Transverse colon (tissue), 4 donors: ENCODE data around the gene SIX5. TPM values are rescaled to one million over a fixed set of nuclear protein-coding genes. Genes with fewer than 3 reads are reported as not detected.

Source experiments
- DNase-seq: peaks from one replicate; pipeline ENCODE4 v3.0.0-alpha.2; 2019
- H3K27ac ChIP-seq, 4 donors: fragments of 200-600 bp; sonication (generic); 2 replicates each; pipeline ENCODE4 v1.5.1; 2016 to 2018; ENCODE audit warnings: inconsistent platforms in 4 of 4
- H3K27me3 ChIP-seq: fragments of 200-600 bp; sonication (generic); 2 replicates; pipeline ENCODE4 v1.5.1; 2017; ENCODE audit warnings: inconsistent platforms
- H3K36me3 ChIP-seq, 4 donors: fragments of 200-600 bp; sonication (generic); 2 replicates each; pipeline ENCODE4 v1.5.1; 2017 to 2019; ENCODE audit warnings: inconsistent platforms in 4 of 4
- H3K4me1 ChIP-seq, 4 donors: fragments of 200-600 bp; sonication (generic); 2 replicates each; pipeline ENCODE4 v1.5.1; 2017 to 2020; ENCODE audit warnings: inconsistent platforms in 4 of 4
- H3K4me3 ChIP-seq, 4 donors: fragments of 200-600 bp; sonication (generic); 1 replicate in 1 of 4; 2 replicates in 3 of 4; pipeline versions ENCODE4 v1.5.1 to v1.6.1; 2017 to 2019; ENCODE audit warnings: inconsistent platforms in 4 of 4
- H3K9me3 ChIP-seq, 2 donors: fragments of 200-600 bp; sonication (generic); 2 replicates each; pipeline ENCODE4 v1.5.1; 2017 to 2019; ENCODE audit warnings: inconsistent platforms in 2 of 2
- EP300 ChIP-seq: sonication (generic); formaldehyde crosslinking; IDR thresholded peaks from one replicate; pipeline ENCODE4 v1.6.1; 2017; ENCODE audit warnings: antibody characterized with exemption, low read depth
- POLR2A ChIP-seq: fragments of 450-650 bp; IDR thresholded peaks from one replicate; pipeline ENCODE4 v1.6.1; 2016; ENCODE audit warnings: antibody characterized with exemption, mild to moderate bottlenecking, moderate library complexity
- POLR2AphosphoS5 ChIP-seq, 3 donors: sonication (generic); formaldehyde crosslinking; IDR thresholded peaks; one replicate each; pipeline ENCODE4 v1.6.1; 2016; ENCODE audit warnings: antibody characterized with exemption in 3 of 3
- WGBS, 2 donors: methylation state at CpG; one replicate each; pipeline ENCODE4 v1.1.5; 2018; ENCODE audit warnings: low coverage in 1 of 2; 5-methylcytosine and 5-hydroxymethylcytosine counted together
- in situ Hi-C, 4 donors: fragments of 200-750 bp; cut with MboI; loops; one replicate each; pipeline versions ENCODE4 v1.15.0 to v1.15.1; 2017; ENCODE audit warnings: low sequenced_read_pairs in 3 of 4, low pct_ligation_motif_present in 1 of 4, low pct_unique_long_range_greater_than_20kb in 1 of 4
- intact Hi-C: fragments of 100-400 bp; cut with DNase I; formaldehyde crosslinking; loops from one replicate; pipeline ENCODE4 v1.15.1; 2023; ENCODE audit warnings: low total_unique reads
- total RNA-seq, 4 donors: library from RNA; depleted of rRNA; stranded (reverse); fragments of >200 nt; gene quantifications; one replicate each; pipeline ENCODE4 v1.1.0, GENCODE V29; 2016
- TF ChIP-seq, protein P1 (sequence below), 5 experiments: fragments of 200-600 bp in 3 of 5; fragments of 450-650 bp in 2 of 5; sonication (generic) in 3 of 5; IDR thresholded peaks; 1 replicate in 2 of 5; 2 replicates in 3 of 5; pipeline ENCODE4 v1.5.1; 2016 to 2017; ENCODE audit warnings: antibody characterized with exemption in 5 of 5, inconsistent platforms in 3 of 5, mild to moderate bottlenecking in 2 of 5, moderate library complexity in 1 of 5

SIX5 gene
- total RNA-seq, 4 donors from 2014 or later, result 6.7 to 40.4 (median 9.7) TPM

DNA sequence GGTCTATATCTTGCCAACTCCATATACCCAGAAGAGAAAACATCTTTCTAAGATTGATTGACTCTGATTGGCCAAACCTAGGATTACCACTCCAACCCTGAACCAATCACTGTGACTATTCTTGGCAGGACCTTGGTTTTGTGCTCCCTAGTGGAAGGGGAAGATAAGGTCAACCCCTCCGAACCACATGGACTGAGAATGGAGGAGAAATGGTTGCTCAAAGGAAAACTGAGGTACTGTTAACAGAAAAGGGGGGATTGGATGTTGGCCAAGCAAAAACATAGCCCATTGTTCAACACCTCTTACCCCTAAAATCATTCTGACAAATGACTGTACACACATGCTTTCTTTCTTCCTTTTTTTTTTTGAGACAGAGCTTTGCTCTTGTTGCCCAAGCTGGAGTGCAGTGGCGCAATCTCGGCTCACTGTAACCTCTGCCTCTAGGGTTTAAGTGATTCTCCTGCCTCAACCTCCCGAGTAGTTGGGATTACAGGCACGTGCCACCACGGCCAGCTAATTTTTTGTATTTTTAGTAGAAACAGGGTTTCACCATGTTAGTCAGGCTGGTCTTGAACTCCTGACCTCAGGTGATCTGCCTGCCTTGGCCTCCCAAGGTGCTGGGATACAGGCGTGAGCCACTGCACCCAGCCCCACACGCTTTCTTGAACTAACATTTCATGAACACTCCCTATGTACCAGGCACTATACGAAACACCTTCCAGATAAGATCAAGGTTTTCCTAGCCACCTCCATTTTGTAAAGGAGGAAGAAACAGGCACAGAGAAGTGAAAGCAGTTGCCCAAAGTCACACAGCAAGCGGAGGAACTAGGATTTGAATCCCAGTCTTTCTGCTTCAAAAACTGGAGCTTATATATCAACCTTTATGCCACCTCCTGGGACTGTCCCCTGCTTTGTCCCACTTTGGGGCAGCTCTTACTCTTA is 29.3 kb downstream of the SIX5 start:
- H3K9me3 ChIP-seq, result no peaks in the 10 kb centered on the region
- no peaks in the 10 kb centered on the region for H3K4me1 ChIP-seq
- WGBS, 2 donors, result 86% methylated on average over 10 of the region's 10 CpGs; no CpG with 5 or more reads in 1 of the 2 donors
- H3K27ac ChIP-seq, result no peak overlapping the region
- TF ChIP-seq POLR2AphosphoS5 (IDR thresholded peaks at IDR 0.05) (no peak), EP300 (no peak), POLR2A (no peak)
- TF ChIP-seq, protein P1, sequence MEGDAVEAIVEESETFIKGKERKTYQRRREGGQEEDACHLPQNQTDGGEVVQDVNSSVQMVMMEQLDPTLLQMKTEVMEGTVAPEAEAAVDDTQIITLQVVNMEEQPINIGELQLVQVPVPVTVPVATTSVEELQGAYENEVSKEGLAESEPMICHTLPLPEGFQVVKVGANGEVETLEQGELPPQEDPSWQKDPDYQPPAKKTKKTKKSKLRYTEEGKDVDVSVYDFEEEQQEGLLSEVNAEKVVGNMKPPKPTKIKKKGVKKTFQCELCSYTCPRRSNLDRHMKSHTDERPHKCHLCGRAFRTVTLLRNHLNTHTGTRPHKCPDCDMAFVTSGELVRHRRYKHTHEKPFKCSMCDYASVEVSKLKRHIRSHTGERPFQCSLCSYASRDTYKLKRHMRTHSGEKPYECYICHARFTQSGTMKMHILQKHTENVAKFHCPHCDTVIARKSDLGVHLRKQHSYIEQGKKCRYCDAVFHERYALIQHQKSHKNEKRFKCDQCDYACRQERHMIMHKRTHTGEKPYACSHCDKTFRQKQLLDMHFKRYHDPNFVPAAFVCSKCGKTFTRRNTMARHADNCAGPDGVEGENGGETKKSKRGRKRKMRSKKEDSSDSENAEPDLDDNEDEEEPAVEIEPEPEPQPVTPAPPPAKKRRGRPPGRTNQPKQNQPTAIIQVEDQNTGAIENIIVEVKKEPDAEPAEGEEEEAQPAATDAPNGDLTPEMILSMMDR (IDR thresholded peaks at IDR 0.05), result no peak
- no peaks in the 10 kb centered on the region for H3K36me3 ChIP-seq
- in situ Hi-C loops, result no loop called here
- H3K27me3 ChIP-seq, result no peaks in the 10 kb centered on the region
- no peak overlapping the region for H3K4me3 ChIP-seq
- no peak for DNase-seq
- intact Hi-C loops, result no loop called here

DNA sequence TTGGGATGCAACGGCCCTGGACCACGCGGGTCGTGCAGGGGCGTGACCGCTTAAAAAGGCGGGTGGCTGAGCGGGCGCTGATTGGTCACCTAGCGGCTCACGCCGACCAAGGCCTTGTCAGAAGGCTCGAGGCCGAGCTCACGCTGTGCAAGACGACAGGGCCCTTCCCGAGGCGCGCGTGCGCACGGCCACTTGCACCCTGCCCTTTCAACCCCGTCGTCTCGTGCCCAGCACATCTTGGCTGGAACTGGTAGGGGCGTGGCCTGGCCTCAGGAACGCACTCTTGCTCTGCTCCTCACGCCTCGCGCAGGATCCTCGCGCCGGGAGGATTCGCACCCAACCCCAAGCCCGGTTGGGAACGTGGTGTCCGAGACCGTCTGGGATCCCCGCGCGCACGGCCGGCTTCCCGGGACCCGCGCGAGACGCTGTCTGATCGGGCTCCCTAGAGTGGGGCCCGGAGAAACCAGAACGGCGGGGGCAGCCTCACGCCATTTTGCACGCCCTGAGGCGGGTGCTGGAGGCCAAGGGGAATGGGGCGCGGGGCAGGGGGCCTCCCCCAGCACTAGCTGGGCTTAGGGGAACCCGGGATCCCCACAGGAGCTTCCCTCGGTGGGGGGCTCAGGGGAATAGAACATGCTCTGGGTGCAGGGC is 35.8 kb downstream of the SIX5 start, which contains the start of gene MEIOSIN:
MEIOSIN (plus strand) TSS at position 280 of the 651 bp plus-strand sequence. CDS start 1,938 bp downstream, outside the sequence.
- in situ Hi-C loops (no loop called here), intact Hi-C loops (no loop called here)
- Histone ChIP-seq H3K27ac (no peak within 1 kb of the TSS), H3K9me3 (no peaks in the 10 kb centered on the region), H3K4me3 (no peak within 1 kb of the TSS), H3K27me3 (no peaks in the 10 kb centered on the region), H3K4me1 (peaks cover 6 to 20% (median 14%) of the 10 kb centered on the region in 4 donors), H3K36me3 (no peaks in the 10 kb centered on the region)
- 95% methylated on average over 59 of the region's 59 CpGs; no CpG with 5 or more reads in 1 of the 2 donors for WGBS, 2 donors
- DNase-seq, result peak; percentile 9
- TF ChIP-seq, protein P1 (IDR thresholded peaks at IDR 0.05), result no peak

DNA sequence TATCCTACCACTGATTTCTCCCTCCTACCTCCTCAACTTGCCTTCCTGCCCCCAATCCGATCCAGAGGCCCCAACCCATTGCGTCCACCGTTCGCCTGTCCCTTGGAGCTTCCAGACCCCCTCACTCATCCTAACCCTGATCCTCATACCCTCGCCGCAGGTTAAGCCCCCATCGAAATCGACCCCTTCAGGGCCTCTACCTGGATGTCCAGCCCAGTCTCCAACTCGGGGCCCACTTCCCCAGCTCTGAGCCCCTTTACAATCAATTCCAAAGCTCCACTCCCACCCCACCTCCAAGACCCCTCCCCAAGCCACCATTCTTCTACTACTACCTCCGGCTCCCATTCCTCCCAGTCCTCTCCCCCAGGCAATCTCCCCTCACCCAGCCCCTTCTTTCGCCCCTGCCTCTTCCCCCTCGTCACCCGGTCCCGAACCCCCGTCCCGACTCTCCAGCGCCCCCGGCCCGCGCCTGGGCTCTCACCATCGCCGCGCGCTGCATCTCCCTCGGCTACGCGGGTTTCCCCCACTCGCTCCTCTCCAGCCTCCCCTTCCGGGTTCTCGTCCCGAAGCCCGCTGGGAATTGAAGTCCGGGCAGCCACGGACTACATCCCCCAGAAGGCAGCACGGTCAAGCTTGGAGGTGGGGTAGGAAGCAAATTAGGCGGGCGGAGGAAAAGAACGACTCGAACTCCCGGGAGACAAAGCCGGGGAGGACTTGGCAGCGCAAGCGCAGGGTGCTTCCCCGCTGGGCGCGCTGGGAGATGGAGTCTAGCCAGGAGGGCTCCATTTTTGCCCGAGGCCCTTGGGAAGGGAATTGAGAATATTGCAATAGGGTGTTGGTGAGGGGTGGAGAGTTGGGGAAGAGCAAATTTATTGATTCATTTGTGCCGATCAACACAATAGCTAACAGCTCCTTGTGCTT is 38.4 kb downstream of the SIX5 start, which contains the start of gene FBXO46:
FBXO46 (minus strand) TSS at position 529 of the 921 bp plus-strand sequence. CDS start 17,401 bp downstream, outside the sequence.
- Histone ChIP-seq H3K27me3 (no peaks in the 10 kb centered on the region), H3K4me3 (peak within 1 kb of the TSS; percentile 74 to 98 (median 86)), H3K27ac (peak within 1 kb of the TSS; percentile 79 to 93 (median 84)), H3K9me3 (no peaks in the 10 kb centered on the region), H3K4me1 (peaks cover 6 to 27% (median 16%) of the 10 kb centered on the region in 4 donors), H3K36me3 (no peaks in the 10 kb centered on the region)
- peak; percentile 93 for TF ChIP-seq POLR2A
- peak; percentile 88 to 95 (median 95) for TF ChIP-seq POLR2AphosphoS5 (IDR thresholded peaks at IDR 0.05)
- TF ChIP-seq EP300, result no peak
- TF ChIP-seq, protein P1 (IDR thresholded peaks at IDR 0.05), result peak in 2 of 5 experiments; percentile 3 to 12
- in situ Hi-C loops (no loop called here), intact Hi-C loops (no loop called here)
- DNase-seq, result peak; percentile 97
- WGBS, 2 donors, result 2% methylated on average over 21 to 44 of the region's 48 CpGs
